Activated naive CD8-positive, alpha-beta T cell treated with anti-CD3 and anti-CD28 coated beads, Interleukin-2, amount 50 U/mL, for 24 hours (primary cell): ENCODE data around the gene CALM3.

Experiments used
- ATAC-seq: fragments of 150-1000 bp; cut with Tn5 transposase; one replicate; pipeline ENCODE4 v1.10.0; 2021
- DNase-seq: peaks from one replicate; pipeline ENCODE4 v3.0.0; 2021
- H3K27ac Mint-ChIP-seq: one replicate; pipeline ENCODE4 v1.8.0; 2021; ENCODE audit warnings: mild to moderate bottlenecking, mixed read lengths
- H3K27me3 Mint-ChIP-seq: one replicate; pipeline ENCODE4 v1.8.0; 2021; ENCODE audit warnings: mixed read lengths
- H3K36me3 Mint-ChIP-seq: one replicate; pipeline ENCODE4 v1.8.0; 2021; ENCODE audit warnings: low read depth, mixed read lengths
- H3K4me1 Mint-ChIP-seq: one replicate; pipeline ENCODE4 v1.8.0; 2021; ENCODE audit warnings: mixed read lengths
- H3K4me3 Mint-ChIP-seq: one replicate; pipeline ENCODE4 v1.8.0; 2021; ENCODE audit warnings: mild to moderate bottlenecking, moderate library complexity, mixed read lengths
- H3K9me3 Mint-ChIP-seq: one replicate; pipeline ENCODE4 v1.8.0; 2021; ENCODE audit warnings: mixed read lengths

CALM3 gene

GRCh38 chr19:46605356-46605821, 4.3 kb downstream of the CALM3 start:
- Mint-ChIP-seq H3K36me3 (peaks cover 60% of the 10 kb centered on the region), H3K9me3 (no peaks in the 10 kb centered on the region), H3K4me3 (peak overlapping the region; percentile 11), H3K27ac (peak overlapping the region; percentile 60), H3K27me3 (no peaks in the 10 kb centered on the region), H3K4me1 (peaks cover 52% of the 10 kb centered on the region)
- no peak for DNase-seq
- ATAC-seq: no peak

GRCh38 chr19:46606019-46606418, 4.9 kb downstream of the CALM3 start:
- H3K4me1 Mint-ChIP-seq: peaks cover 55% of the 10 kb centered on the region
- peak overlapping the region; percentile 11 for H3K4me3 Mint-ChIP-seq
- DNase-seq (no peak), ATAC-seq (no peak)
- peaks cover 65% of the 10 kb centered on the region for H3K36me3 Mint-ChIP-seq
- H3K9me3 Mint-ChIP-seq: no peaks in the 10 kb centered on the region
- H3K27me3 Mint-ChIP-seq: no peaks in the 10 kb centered on the region
- H3K27ac Mint-ChIP-seq: peak overlapping the region; percentile 60

- Mint-ChIP-seq H3K9me3 (no peaks in the 10 kb centered on the region), H3K27me3 (no peaks in the 10 kb centered on the region), H3K36me3 (peaks cover 69% of the 10 kb centered on the region), H3K4me3 (no peak overlapping the region), H3K4me1 (peaks cover 63% of the 10 kb centered on the region), H3K27ac (no peak overlapping the region)
- DNase-seq: no peak
- ATAC-seq: no peak
Measured at GRCh38 chr19:46606681-46607447, 5.7 kb downstream of the CALM3 start.

GRCh38 chr19:46607448-46607841, 6.3 kb downstream of the CALM3 start:
- ATAC-seq: no peak
- H3K4me3 Mint-ChIP-seq: no peak overlapping the region
- H3K9me3 Mint-ChIP-seq: no peaks in the 10 kb centered on the region
- H3K4me1 Mint-ChIP-seq: peaks cover 67% of the 10 kb centered on the region
- DNase-seq: no peak
- H3K27ac Mint-ChIP-seq: no peak overlapping the region
- no peaks in the 10 kb centered on the region for H3K27me3 Mint-ChIP-seq
- H3K36me3 Mint-ChIP-seq: peaks cover 63% of the 10 kb centered on the region

GRCh38 chr19:46608178-46608577, 7.0 kb downstream of the CALM3 start:
- H3K36me3 Mint-ChIP-seq: peaks cover 63% of the 10 kb centered on the region
- H3K4me3 Mint-ChIP-seq: no peak overlapping the region
- DNase-seq (no peak), ATAC-seq (no peak)
- no peaks in the 10 kb centered on the region for H3K9me3 Mint-ChIP-seq
- peak overlapping the region; percentile 47 for H3K27ac Mint-ChIP-seq
- H3K4me1 Mint-ChIP-seq: peaks cover 66% of the 10 kb centered on the region
- H3K27me3 Mint-ChIP-seq: no peaks in the 10 kb centered on the region

GRCh38 chr19:46608581-46609345, 7.6 kb downstream of the CALM3 start:
- no peaks in the 10 kb centered on the region for H3K9me3 Mint-ChIP-seq
- H3K4me3 Mint-ChIP-seq: no peak overlapping the region
- H3K36me3 Mint-ChIP-seq: peaks cover 58% of the 10 kb centered on the region
- no peaks in the 10 kb centered on the region for H3K27me3 Mint-ChIP-seq
- no peak for ATAC-seq
- no peak overlapping the region for H3K27ac Mint-ChIP-seq
- DNase-seq: no peak
- H3K4me1 Mint-ChIP-seq: peaks cover 64% of the 10 kb centered on the region

- Mint-ChIP-seq H3K36me3 (peaks cover 58% of the 10 kb centered on the region), H3K9me3 (no peaks in the 10 kb centered on the region), H3K4me1 (peaks cover 68% of the 10 kb centered on the region), H3K4me3 (no peak overlapping the region), H3K27ac (peak overlapping the region; percentile 53), H3K27me3 (no peaks in the 10 kb centered on the region)
- DNase-seq (no peak), ATAC-seq (no peak)
Measured at GRCh38 chr19:46609511-46610412, 8.6 kb downstream of the CALM3 start.

GRCh38 chr19:46610413-46610775, 9.3 kb downstream of the CALM3 start:
- peaks cover 53% of the 10 kb centered on the region for H3K36me3 Mint-ChIP-seq
- DNase-seq (no peak), ATAC-seq (no peak)
- H3K9me3 Mint-ChIP-seq: no peaks in the 10 kb centered on the region
- peaks cover 74% of the 10 kb centered on the region for H3K4me1 Mint-ChIP-seq
- no peak overlapping the region for H3K4me3 Mint-ChIP-seq
- H3K27ac Mint-ChIP-seq: peak overlapping the region; percentile 93
- no peaks in the 10 kb centered on the region for H3K27me3 Mint-ChIP-seq

- H3K27ac Mint-ChIP-seq: peak overlapping the region; percentile 93
- DNase-seq (no peak), ATAC-seq (peak; percentile 35)
- H3K4me1 Mint-ChIP-seq: peaks cover 78% of the 10 kb centered on the region
- H3K36me3 Mint-ChIP-seq: peaks cover 48% of the 10 kb centered on the region
- no peaks in the 10 kb centered on the region for H3K27me3 Mint-ChIP-seq
- H3K4me3 Mint-ChIP-seq: peak overlapping the region; percentile 64
- no peaks in the 10 kb centered on the region for H3K9me3 Mint-ChIP-seq
Measured at GRCh38 chr19:46610851-46611770, 10.0 kb downstream of the CALM3 start.

- H3K27me3 Mint-ChIP-seq: no peaks in the 10 kb centered on the region
- H3K36me3 Mint-ChIP-seq: peaks cover 45% of the 10 kb centered on the region
- H3K27ac Mint-ChIP-seq: peak overlapping the region; percentile 93
- DNase-seq (no peak), ATAC-seq (peak; percentile 2)
- H3K9me3 Mint-ChIP-seq: no peaks in the 10 kb centered on the region
- H3K4me1 Mint-ChIP-seq: peaks cover 80% of the 10 kb centered on the region
- H3K4me3 Mint-ChIP-seq: peak overlapping the region; percentile 64
Measured at GRCh38 chr19:46611776-46612175, 10.6 kb downstream of the CALM3 start.

GRCh38 chr19:46613525-46613924, 12.4 kb downstream of the CALM3 start:
- Mint-ChIP-seq H3K36me3 (peaks cover 34% of the 10 kb centered on the region), H3K4me1 (peaks cover 92% of the 10 kb centered on the region), H3K9me3 (no peaks in the 10 kb centered on the region), H3K27ac (no peak overlapping the region), H3K4me3 (no peak overlapping the region), H3K27me3 (no peaks in the 10 kb centered on the region)
- DNase-seq (no peak), ATAC-seq (no peak)

- Mint-ChIP-seq H3K4me1 (peaks cover 93% of the 10 kb centered on the region), H3K36me3 (peaks cover 30% of the 10 kb centered on the region), H3K27me3 (no peaks in the 10 kb centered on the region), H3K27ac (peak overlapping the region; percentile 78), H3K4me3 (no peak overlapping the region), H3K9me3 (no peaks in the 10 kb centered on the region)
- peak; percentile 26 for ATAC-seq
- peak; percentile 91 for DNase-seq
Measured at GRCh38 chr19:46614114-46614722, 13.1 kb downstream of the CALM3 start.

- no peak for DNase-seq
- Mint-ChIP-seq H3K9me3 (no peaks in the 10 kb centered on the region), H3K27me3 (no peaks in the 10 kb centered on the region), H3K36me3 (peaks cover 15% of the 10 kb centered on the region), H3K4me1 (peaks cover 94% of the 10 kb centered on the region), H3K4me3 (peak overlapping the region; percentile 79), H3K27ac (peak overlapping the region; percentile 99)
- ATAC-seq: no peak
Measured at GRCh38 chr19:46615966-46616365, 14.8 kb downstream of the CALM3 start.
